ENCODE results near the gene PKNOX2.

- TF ChIP-seq POLR2A (IDR thresholded peaks at IDR 0.05) (no peak), CTCF (IDR thresholded peaks at IDR 0.05) (no peak), POLR2AphosphoS5 (IDR thresholded peaks at IDR 0.05) (no peak)
Measured at GRCh38 chr11:125245299-125245698, 80.7 kb downstream of the PKNOX2 start.

Data from suprapubic skin (tissue), 4 donors.